T-helper 2 cell (primary cell): ENCODE results near the gene PRAMEF33.
"Not testable (repeated sequence)": the region's sequence is repeated elsewhere in the genome, so short reads cannot be mapped to it uniquely, and the experiment has no call there.

ENCODE experiments used
- DNase-seq, 5 experiments: peaks; one replicate each; pipeline versions ENCODE4 v3.0.0 to v3.0.0-alpha.2; 2012 to 2022
- total RNA-seq, 2 donors: gene quantifications; one replicate each; lab custom pipeline; 2026; lab: John Stamatoyannopoulos, UW

The PRAMEF33 gene, protein sequence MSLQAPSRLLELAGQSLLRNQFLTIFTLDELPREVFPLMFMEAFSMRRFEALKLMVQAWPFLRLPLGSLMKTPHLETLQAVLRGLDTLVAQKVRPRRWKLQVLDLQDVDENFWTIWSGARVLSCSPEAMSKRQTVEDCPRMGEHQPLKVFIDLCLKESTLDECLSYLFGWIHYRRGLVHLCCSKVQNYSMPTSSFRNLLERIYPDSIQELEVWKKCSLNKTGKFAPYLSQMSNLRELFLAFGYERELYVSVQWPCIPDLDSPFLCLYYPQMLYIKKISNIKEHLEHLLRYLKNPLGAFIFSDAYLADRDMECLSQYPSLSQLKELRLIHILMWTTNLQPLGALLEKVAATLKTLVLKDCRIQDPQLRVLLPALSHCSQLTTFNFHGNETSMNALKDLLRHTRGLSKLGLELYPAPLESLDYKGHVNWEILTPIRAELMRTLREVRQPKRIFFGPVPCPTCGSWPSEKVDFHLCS
- 0 reads per million in 2 donors for total RNA-seq

DNA sequence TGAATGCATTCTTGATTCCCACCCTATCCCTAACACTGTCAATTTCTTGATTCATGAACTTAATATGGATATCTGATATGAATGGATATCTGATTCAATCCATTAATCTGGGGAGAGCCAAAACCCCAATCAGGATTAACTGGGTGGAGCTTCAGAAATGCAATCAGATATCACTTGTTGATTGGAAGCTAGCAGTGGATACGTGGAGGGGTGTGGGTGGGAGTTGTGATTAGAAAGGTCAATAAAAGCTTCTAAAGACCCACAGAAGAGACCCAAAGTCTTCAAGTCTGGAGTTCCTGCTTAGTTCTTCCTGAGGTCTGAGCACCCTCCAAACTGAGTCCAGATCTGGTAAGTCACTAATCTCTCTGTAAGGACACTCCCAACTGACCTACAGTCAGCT is at the start of gene PRAMEF33:
Gene PRAMEF33, plus strand, starts transcription at position 301 of the 400 bp plus-strand sequence. CDS start 2,416 bp downstream, outside the sequence.
- DNase-seq: not testable (repeated sequence)

DNA sequence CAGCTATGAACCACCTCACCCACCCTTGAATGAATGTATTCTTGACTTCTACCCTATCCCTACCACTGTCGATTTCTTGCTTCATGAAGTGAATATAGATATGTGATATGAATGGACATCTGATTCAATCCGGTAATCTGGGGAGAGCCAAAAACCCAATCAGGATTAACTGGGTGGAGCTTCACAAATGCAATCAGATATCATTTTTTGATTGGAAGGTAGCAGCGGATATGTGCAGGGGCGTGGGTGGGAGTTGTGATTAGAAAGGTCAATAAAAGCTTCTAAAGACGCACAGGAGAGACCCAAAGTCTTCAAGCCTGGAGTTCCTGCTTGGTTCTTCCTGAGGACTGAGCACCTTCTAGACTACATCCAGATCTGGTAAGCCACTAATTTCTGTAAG is 49.4 kb upstream of the PRAMEF33 start, which contains the start of gene PRAMEF5:
Gene PRAMEF5, plus strand, starts transcription at position 301 of the 400 bp plus-strand sequence. CDS start 5,071 bp downstream, outside the sequence.
- DNase-seq: not testable (repeated sequence)

DNA sequence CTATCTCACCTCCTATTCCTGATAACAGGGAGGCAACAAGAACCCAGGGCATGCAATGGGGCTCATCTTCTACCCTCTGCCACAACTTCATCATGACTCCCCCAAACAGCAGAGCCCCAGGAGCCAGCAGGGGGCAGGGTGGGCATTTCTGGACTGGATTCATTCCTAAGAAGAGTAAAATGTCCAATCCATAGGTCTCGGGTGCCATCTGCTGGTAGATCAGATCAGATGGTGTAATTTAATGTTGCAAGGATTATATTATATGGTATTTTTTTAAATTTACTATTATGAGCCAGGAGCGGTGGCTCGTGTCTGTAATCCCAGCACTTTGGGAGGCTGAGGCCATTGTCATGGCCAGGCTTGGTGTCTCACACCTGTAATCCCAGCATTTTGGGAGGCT is 38.2 kb upstream of the PRAMEF33 start:
- not testable (repeated sequence) for DNase-seq

DNA sequence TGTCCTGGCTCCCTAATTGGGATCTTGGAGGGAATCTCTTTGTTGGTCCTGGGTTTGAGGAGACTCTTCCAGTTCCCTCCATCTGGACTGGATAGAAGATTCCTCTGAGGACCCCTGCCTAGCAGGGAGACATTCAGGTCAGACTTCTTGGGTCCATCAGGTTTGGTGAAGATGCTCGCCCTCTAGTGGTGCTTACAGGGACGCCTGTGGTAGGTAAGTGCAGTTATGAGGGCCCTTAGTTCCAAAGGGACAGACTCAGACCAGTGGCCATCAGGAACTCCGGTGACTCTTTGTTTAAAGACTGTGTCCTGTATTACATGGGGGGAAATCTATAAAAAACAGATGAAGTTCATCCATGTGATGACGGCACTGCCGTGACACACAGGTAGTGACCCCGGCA is 26.3 kb upstream of the PRAMEF33 start:
- DNase-seq: not testable (repeated sequence)

DNA sequence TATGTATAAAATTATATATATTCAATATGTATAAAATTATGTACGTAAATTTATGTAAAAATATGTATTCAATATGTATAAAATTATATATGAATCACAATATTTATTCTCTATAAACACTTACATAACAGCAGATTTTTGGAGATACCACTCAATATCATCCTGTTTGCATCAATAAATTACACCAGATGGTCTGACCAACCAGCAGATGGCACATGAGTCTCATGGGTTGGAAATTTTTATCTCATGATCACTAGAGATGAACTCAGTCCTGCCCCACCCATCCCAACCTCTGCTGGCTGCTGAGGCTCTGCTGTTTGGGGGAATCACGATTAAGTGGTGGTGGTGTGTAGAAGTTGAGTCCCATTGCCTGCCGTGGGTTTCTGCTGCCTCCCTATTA is 23.7 kb upstream of the PRAMEF33 start:
- not testable (repeated sequence) for DNase-seq

GRCh38 chr1:13285037-13285436 is 18.3 kb upstream of the PRAMEF33 start, which contains the start of gene PRAMEF8:
PRAMEF8 (minus strand) TSS chr1:13285137; CDS start chr1:13284091, 1,046 bp downstream.
- not testable (repeated sequence) for DNase-seq

GRCh38 chr1:13289030-13289429 is 14.3 kb upstream of the PRAMEF33 start:
- not testable (repeated sequence) for DNase-seq

DNA sequence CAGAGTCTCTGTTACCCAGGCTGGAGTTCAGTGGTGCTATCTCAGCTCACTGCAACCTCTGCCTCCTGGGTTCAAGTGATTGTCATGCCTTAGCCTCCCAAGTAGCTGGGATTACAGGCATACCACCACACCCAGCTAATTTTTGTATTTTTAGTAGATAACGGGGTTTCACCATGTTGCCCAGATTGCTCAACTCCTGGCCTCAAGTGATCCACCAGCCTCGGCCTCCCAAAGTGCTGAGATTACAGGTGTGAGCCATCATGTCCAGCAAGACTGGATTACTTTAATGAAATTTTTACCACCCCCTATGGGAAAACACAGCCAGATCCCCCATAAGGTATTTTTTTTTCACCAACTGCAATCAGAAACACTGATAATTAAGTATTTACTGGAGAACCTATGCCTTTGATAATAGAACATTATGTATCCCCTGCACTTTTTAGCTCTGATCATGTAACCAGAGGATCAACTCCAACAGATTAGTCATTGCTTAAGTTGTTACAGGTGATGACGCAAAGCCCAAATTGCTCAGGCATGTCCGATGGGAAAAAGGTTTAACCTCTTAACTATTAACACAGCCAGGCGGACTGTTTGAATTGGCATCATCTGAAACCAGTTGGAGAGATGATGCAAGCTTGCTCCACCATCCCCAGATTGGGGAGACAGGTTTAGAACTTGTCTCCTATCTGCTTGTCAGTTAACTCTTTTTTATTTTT is 6.0 kb upstream of the PRAMEF33 start:
- not testable (repeated sequence) for DNase-seq

- not testable (repeated sequence) for DNase-seq
Observed at GRCh38 chr1:13298699-13299098, 4.6 kb upstream of the PRAMEF33 start.

DNA sequence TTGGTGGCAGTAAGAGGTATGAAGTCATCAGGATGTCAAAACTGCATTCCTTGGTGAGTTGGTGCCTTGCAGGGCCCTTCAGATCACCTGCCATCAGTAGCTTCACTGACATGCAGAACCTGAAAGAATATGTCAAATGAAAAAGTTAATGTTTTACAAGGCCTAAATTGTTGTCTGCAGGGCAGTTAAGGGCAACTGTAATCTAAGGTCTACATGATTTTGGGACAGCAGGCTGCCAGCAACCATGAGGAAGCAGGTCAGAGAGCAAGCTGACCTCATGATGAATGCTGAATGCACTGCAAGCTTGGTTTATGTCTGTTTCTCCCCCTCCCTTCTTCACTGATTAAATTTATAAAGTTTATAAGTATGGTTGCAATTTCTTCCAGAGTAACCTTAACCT is 1.1 kb upstream of the PRAMEF33 start:
- DNase-seq: not testable (repeated sequence)

DNA sequence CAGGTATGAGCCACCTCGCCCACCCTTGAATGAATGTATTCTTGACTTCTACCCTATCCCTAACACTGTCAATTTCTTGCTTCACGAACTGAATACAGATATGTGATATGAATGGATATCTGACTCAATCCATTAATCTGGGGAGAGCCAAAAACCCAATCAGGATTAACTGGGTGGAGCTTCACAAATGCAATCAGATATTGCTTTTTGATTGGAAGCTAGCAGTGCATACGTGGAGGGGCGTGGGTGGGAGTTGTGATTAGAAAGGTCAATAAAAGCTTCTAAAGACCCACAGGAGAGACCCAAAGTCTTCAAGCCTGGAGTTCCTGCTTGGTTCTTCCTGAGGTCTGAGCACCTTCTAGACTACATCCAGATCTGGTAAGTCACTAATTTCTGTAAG is 11.9 kb downstream of the PRAMEF33 start, which contains the start of gene PRAMEF15:
Gene PRAMEF15, plus strand, starts transcription at position 301 of the 400 bp plus-strand sequence. CDS start 2,827 bp downstream, outside the sequence.
- DNase-seq: not testable (repeated sequence)

- DNase-seq: not testable (repeated sequence)
Observed at GRCh38 chr1:13342496-13342895, 39.2 kb downstream of the PRAMEF33 start.

DNA sequence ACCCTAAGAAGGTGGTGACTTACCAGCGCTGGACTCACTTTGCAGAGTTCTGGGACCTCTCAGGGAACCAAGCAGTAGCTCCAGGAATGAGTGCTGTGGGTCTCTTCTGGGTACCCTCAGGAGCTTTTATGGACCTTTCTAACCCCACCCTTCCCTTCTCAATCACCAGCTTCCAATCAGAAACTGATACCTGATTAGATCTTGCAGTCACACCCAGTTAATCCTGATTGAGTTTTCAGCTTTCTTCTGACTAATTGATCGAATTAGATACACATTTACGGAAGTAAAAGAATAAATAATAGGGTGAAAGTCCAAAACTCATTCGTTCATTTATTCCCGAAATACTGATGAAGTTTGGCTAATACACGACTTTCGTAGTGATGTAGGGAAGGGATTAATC is 43.7 kb downstream of the PRAMEF33 start, which contains the start of gene PRAMEF14:
Gene PRAMEF14, minus strand, starts transcription at position 101 of the 400 bp plus-strand sequence. CDS start 1,820 bp downstream, outside the sequence.
- not testable (repeated sequence) for DNase-seq

- peak in 1 of 5 experiments; percentile 13 for DNase-seq
Observed at GRCh38 chr1:13353476-13353875, 50.1 kb downstream of the PRAMEF33 start.

- not testable (repeated sequence) for DNase-seq
Observed at GRCh38 chr1:13354475-13354874, 51.1 kb downstream of the PRAMEF33 start.

DNA sequence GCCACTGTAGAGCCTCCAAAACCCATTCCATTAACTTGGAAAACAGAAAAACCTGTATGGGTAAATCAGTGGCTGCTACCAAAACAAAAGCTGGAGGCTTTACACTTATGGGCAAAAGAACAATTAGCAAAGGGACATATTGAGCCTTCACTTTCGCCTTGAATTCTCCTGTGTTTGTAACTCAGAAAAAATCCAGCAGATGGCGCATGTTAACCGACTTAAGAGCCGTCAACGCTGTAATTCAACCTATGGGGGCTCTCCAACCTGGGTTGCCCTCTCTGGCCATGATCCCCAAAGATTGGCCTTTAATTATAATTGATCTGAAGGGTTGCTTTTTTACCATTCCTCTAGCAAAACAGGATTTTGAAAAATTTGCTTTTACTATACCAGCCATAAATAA is 53.4 kb downstream of the PRAMEF33 start:
- DNase-seq: peak in 1 of 5 experiments; percentile 42
